ENCODE data around the gene LPP. TPM values are rescaled to one million over a fixed set of nuclear protein-coding genes. Genes with fewer than 3 reads are reported as not detected.

LPP gene
- total and polyA plus RNA-seq, 10 of the 15 experiments (the other 5 are each of a cell fraction or from before 2014, with no cell fraction given), result under 0.01 to 0.62 (median 0.03) TPM

DNA sequence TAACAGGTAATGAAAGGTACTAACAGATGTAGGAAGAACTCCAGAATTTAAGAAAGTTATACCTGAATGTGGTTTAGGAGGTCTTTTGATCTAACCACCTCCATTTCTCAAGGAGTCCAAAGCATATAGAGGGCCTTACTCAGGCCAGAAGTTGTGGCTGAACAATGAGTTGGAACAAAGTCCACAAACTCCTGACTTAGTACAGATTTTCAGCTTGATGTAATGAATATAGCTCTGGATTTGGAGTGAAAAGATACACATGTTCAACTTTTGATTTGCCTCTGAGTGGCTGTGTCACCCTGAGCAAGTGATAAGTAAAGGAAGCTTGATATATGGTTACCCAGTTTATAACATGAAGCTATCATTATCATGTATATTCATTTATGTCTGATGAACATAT lies 390.1 kb downstream of the LPP start (continued):
- TF ChIP-seq SP1 (IDR thresholded peaks at IDR 0.05; ENCODE audit: low read depth, low read length), result no peak
- no peak for TF ChIP-seq SUZ12 (IDR thresholded peaks at IDR 0.05; ENCODE audit: unreplicated experiment)

DNA sequence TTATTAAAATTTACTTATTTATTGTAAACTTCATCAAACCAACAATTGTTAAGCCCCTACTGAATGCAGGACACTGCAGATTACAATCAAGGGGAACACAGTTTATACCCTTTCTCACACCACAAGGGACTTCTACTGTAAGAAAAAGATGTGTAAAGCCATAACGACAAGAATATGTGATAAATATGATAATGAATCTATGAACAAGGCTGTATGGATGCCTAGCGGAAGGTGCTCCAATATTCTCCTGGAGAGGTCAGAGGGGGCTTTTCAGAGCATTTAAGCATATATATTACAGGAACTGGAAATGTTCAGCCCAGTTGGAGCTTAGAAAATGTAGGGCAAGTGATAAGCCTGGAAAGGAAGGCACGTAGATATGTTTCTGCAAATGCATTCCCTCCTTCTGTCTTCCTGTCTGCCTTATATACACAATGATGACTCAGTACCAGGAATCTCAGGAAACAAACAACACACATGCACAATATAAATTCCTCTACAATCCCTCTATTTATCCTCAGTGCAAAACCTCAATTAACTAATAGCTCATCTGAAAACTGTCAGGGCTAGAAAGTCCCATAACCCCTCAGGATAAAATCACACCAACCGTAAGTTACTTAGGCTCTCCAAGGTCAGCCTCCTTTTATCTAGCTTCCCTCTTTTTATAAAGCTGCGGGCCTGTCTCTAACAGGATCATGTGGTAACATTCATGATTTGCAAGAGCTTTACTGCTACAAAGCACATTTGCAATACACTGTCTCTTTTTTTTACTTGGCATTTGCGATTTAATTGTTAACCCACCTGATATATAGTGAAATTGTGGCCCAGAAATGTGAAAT lies 393.1 kb downstream of the LPP start:
- no peak for FAIRE-seq
- Histone ChIP-seq H3K79me2 (ENCODE audit: control insufficient read depth, insufficient read depth, low read length) (no peaks in the 10 kb centered on the region), H2AFZ (ENCODE audit: control insufficient read depth, low read depth, low read length) (no peak overlapping the region), H3K36me3 (ENCODE audit: control insufficient read depth in 2 of 2, insufficient read depth in 2 of 2, low read length in 1 of 2) (no peaks in the 10 kb centered on the region), H3K9me3 (replicated peaks; ENCODE audit: control insufficient read depth, insufficient read depth, low read length) (no peaks in the 10 kb centered on the region), H3K27me3 (replicated peaks in 1 of 2; ENCODE audit: control insufficient read depth in 2 of 2, insufficient read depth in 2 of 2, low read length in 1 of 2) (no peaks in the 10 kb centered on the region), H3K4me2 (ENCODE audit: control insufficient read depth, insufficient read depth) (no peak overlapping the region), H3K9ac (ENCODE audit: control insufficient read depth, insufficient read depth, low read length) (no peak overlapping the region), H3K4me1 (ENCODE audit: control insufficient read depth, insufficient read depth, low read length) (no peaks in the 10 kb centered on the region), H3K4me3 (no peak overlapping the region), H4K20me1 (ENCODE audit: control insufficient read depth, insufficient read depth) (no peaks in the 10 kb centered on the region), H3K27ac (ENCODE audit: control insufficient read depth, insufficient read depth) (no peak overlapping the region)
- intact Hi-C loops (cut with micrococcal nuclease; ENCODE audit: unreplicated experiment), result no loop called here
- in situ Hi-C loops (cut with MboI), result no loop called here
- ChIA-PET CTCF (interaction anchor here (1.1 kb wide), 1 partner anchor 806 kb away, joined by 5 read pairs; no protein-coding TSS in a partner anchor), SMC1A (ENCODE audit: uncharacterized antibody, unreplicated experiment) (no interaction called here), RAD21 (ENCODE audit: unreplicated experiment) (no interaction called here), POLR2A (interaction anchor here (0.6 kb wide), 1 partner anchor 17 kb away, joined by 5 read pairs; no protein-coding TSS in a partner anchor)
- no peak for DNase-seq (ENCODE audit: low read depth, low spot score)
- no TSS peak for BruUV-seq (replicated peaks)
- no peak for ATAC-seq
- 45% methylated on average over 6 of the region's 6 CpGs for WGBS (ENCODE audit: insufficient coverage, insufficient replicate concordance, low lambda C conversion rate, missing lambda C conversion rate)
- TF ChIP-seq ZBED1 (IDR thresholded peaks at IDR 0.05; ENCODE audit: borderline replicate concordance), result no peak
- TF ChIP-seq HDAC2 (IDR thresholded peaks at IDR 0.05), result no peak
- no peak for TF ChIP-seq TBL1XR1 (IDR thresholded peaks at IDR 0.05; ENCODE audit: low read depth, low read length)
- TF ChIP-seq, protein P1, sequence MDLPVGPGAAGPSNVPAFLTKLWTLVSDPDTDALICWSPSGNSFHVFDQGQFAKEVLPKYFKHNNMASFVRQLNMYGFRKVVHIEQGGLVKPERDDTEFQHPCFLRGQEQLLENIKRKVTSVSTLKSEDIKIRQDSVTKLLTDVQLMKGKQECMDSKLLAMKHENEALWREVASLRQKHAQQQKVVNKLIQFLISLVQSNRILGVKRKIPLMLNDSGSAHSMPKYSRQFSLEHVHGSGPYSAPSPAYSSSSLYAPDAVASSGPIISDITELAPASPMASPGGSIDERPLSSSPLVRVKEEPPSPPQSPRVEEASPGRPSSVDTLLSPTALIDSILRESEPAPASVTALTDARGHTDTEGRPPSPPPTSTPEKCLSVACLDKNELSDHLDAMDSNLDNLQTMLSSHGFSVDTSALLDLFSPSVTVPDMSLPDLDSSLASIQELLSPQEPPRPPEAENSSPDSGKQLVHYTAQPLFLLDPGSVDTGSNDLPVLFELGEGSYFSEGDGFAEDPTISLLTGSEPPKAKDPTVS (IDR thresholded peaks at IDR 0.05; ENCODE audit: low read depth, low read length), result no peak
- no peak for TF ChIP-seq ASH2L (IDR thresholded peaks at IDR 0.05; ENCODE audit: borderline replicate concordance, low read depth)
- no peak for TF ChIP-seq ZZZ3 (IDR thresholded peaks at IDR 0.05; ENCODE audit: control insufficient read depth, insufficient read length, low read depth)

Measured in GM12878 (cell line).